ENCODE data around the gene KCNJ1.

KCNJ1 gene

DNA sequence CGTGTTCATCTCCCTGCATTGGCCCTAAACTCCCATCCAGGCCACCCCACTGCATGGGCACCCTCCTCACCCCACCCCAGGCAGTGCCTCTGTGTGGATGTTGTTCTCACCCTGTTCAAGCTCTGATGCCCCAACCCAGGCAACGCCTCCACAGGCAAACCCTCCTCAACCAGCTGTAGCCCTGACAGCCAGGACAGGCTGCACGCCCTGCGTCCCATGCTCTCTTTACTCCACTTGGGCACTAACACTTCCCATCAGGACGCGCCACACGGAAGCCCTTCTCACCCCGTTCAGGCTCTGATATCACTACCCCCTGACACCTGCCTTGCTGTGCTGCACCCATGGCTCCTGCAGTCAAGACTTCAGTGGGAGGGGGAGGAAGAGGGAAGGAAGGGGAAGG, 47.9 kb downstream of the KCNJ1 start:
- no peak for DNase-seq

DNA sequence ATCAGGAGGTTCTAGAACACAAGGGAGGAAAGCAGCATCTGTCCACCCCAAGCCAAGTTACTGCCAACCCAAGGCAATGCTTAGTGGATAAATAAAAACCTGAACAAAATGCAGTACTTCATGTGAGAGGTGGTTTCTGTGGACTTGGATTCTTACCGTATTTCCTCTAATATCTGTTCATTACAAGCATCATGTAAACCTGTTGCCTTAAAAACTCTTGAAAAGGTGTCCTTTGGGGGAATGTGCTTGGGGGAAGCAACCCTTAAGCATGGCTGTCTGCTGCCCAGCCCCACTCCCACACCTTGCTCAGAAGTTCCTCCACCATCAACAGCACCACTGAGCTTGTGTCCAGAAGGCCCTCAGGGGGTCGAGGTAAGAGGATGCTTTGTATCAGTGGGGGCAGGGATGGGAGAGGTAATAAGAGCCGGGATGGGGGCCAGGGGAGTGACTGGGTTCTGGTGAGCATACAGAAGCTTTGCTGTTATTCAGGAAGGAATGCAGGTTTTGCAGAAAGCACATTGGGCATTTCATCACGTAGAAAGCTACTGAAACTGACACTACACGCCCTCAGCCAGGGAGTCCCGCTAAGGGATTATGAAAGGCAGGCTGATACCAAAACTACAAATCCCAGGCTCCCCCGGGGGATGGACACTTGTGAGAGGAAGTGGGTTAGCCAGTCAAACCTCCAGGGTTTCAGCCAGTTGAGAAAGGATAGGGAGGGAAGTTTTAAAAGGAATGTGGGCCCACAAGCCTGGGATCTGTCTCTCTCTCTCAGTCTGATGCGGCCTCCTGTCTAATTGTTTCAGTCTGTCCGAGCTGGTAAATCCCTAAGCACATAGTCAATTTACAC, 52.0 kb downstream of the KCNJ1 start:
- no peak for DNase-seq

DNA sequence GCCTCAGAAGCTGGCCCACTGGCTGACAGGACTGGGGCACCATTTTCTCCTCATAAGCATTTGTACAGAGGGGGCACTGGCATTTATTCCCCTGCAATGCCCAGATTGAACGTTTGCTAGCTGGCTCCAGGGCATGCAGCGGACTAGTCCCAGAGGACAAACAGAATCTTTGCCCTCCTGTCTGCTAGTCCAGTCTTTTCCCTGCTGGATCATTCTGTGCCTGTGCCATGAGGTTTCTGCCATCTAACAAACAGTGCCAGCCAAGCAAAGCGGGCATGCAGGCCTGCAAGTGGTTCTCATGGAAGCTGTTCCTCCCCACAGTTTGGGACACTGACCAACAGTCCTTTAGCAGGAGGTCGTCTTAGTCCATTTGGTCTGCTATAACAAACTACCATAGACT, 53.4 kb downstream of the KCNJ1 start:
- no peak for DNase-seq

DNA sequence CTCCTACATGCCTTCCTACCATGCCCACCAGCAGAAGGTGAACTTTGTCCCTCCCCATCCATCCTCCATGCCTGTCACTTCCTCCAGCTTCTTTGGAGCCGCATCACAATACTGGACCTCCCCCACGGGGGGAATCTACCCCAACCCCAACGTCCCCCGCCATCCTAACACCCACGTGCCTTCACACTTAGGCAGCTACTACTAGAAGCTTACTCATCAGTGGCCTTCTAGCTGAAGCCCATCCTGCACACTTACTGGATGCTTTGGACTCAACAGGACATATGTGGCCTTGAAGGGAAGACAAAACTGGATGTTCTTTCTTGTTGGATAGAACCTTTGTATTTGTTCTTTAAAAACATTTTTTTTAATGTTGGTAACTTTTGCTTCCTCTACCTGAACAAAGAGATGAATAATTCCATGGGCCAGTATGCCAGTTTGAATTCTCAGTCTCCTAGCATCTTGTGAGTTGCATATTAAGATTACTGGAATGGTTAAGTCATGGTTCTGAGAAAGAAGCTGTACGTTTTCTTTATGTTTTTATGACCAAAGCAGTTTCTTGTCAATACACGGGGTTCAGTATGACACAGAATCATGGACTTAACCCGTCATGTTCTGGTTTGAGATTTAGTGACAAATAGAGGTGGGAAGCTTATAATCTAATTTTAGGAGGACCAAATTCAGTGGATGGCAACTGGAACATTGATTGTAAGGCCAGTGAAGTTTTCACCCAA, 56.1 kb downstream of the KCNJ1 start:
- no peak for DNase-seq

DNA sequence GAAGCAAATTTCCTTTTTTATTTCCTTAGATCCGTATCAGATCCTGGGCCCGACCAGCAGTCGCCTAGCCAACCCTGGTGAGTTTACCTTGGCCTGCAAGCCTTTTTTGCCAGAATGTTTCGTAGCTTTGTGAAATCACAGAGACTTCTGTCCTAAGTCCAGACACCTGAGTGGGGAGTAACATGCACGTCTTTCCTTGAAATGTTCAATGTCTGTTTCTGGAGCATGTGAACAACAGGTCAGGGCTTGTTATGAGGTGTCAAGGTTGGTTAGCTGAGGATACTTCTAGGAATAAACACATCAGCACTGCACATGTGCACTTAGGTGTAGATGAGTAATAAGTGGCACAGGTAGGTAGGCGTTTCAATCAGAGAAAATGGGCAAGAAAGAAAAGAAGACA, 58.0 kb downstream of the KCNJ1 start:
- DNase-seq: no peak

DNA sequence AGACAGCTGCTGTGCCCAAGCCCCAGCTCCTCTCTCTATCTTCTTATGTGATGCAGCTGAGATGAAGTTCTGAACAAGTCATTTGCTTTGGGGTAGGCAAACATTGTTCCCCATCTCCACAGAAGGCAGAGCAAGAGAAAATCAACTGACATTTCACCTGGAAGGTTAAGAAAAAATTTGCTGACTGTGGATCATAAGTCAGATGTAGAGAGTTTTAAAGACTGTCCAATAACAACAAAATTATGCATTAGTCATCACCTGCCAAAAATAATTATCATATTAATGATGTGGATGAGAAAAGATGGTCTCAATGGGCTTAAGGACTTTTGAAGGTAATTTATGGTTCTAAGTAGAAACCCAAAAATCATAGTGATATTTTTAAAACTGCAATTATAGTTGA, 59.2 kb downstream of the KCNJ1 start:
- no peak for DNase-seq

DNA sequence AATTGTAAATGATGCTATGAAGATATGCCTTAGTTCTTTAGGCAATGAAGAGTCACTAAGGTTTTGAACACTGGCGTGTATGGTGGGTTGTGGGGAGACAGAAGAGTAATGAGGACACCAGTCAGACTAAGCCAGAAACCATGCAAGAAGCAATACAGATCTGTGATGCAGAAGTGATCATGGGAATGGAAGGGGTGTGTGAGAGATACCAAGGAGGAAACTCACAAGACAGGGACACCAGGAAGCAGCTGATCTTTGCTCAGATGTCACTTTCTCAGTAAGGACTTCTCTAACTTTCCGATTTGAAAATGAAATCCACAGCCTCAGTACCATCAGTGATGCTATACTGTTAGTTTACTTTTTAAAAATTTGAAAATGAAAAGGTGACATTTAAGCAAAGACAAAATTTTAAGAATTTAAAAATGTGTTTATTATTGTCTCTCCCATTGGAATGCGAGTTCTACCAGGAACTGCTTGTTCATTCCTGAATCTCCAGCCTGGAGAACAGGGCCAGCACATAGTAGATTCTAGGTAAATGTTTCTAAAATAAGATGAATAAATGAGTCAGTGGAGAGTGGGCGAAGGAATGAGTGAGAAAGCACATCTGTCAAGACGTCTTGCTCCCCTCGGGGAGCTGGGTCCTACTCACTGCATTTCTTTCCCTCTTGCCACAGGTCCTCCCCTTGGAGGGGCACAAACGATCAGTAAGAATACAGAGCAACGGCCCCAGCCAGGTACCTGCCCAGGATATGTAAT, 60.4 kb downstream of the KCNJ1 start:
- DNase-seq: no peak

DNA sequence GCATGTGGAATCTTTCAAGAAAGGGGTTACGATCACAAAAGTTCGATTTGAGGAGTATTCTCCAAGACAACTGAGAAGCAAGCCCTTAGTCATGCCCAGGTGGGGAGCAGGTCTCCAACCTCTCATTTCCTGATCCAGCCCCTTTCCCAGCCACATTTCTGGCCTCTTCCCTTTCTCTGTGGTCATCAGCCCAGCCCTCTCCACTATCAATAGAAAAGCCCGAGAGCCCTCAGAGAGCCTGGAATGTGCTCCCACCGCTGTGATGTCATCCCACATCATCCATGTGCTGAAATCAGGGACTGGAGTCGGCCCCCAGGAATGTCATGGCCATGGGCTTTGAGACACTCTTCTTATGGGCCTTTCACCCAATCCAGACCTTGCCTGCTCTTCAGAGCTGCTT, 62.6 kb downstream of the KCNJ1 start:
- no peak for DNase-seq

DNA sequence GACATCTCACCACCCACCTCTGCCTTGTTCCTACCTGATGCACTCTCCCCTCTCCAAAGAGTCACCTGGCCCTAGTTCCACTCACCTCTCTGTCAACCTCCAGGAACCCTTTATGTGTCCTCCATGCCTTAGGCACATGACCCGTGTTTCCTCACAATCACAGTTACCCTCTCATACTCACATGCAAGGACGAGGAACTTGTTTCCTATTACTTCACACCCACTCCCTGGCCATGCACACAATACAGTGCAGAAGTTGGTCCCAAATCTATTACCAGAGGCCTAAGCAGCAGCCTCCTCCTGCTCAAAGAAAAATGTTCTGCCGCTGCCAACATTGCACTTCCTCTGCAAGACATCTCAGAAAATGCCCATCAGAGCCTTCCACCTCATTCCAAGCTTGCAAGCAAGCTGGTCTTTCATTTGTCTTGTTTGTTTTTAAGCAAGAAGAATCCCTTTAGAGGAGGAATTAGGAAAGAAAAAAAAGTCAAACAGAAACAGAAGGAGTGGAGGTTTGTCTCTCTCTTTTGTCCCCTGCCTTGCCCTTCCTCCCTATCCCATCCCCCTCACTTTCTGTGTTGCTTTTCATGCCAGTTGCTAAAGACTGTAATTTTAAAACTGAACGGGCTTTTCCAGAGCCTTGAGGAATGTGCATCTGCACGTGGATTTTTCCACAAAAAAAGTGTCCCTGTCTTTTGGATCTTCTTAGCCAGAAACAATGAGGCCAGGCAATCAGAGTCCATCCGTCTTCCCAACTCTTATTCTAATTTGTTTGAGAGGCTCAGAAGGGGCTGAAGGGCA, 63.4 kb downstream of the KCNJ1 start:
- no peak for DNase-seq

DNA sequence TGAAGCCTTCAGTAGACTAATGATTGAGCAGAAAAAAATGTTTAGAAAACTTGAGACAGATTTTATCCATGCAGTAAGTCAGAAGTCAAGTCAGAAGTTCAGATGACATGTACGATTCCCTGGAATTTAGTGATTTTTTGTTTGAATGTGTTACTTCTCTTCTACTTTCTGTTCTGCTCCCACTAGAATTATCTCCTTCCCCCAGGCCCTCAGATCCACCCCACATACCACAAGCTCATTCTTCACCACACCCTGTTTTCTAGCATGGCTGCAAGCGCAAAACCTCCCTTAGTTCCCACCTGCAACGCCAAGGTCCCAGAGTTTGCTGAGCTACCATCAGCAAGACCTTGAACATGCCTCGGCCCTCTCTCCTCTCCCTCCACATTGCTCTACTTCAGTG, 64.1 kb downstream of the KCNJ1 start:
- no peak for DNase-seq

DNA sequence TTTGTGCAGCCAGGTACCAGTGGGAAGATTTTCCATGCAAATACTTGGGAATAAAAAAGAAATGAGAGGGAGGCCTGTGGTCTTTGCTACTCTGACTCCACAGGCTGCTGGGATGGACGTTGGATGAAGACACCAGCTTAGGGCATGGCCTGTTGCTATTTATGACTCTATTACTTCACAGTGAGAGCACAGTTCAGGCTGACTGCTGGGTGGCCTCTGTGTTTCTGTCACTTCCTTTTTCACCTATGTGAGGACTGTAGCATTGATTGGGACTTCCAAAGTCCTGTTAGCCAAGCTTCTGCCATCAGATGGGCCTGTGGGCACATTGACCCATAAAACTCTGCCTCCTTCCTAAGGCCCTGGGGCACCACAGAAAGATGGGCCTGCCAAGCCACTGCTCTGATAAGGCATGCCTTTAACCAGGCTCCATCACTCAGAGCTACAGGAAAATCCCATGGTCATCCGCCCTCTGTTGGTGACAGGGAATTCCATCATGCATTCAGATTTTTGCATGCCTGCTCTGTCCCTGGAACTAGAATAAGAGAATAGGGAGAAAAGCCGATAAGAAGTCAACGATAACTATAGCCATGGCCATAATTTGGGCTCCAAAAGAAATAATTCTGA, 64.6 kb downstream of the KCNJ1 start:
- no peak for DNase-seq

DNA sequence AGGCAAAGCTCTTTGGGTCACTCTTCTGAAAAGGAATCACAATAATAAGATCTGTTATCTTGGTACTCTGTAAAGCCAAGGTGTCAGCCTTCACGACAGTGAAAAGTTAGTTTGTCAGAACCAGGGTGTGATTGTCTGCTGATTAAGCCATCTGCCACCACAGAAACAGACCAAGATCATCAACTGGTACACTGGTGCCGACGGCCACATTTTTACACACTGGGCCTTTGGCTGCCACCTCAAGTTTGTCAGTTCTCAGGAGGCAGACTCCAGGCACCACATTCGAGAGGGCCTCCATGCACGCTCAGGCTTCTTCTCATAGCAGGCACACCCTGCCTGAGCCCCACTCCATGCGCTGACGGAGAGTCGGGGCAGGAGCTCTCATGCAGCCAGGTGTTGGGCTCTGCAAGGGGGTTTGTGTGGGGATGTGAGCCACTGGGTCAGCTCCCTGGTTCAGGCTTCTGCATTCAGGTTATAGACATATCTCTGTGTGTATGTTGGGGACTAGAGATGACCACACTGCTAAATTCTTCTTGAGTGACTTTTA, 66.2 kb downstream of the KCNJ1 start:
- DNase-seq: no peak

DNA sequence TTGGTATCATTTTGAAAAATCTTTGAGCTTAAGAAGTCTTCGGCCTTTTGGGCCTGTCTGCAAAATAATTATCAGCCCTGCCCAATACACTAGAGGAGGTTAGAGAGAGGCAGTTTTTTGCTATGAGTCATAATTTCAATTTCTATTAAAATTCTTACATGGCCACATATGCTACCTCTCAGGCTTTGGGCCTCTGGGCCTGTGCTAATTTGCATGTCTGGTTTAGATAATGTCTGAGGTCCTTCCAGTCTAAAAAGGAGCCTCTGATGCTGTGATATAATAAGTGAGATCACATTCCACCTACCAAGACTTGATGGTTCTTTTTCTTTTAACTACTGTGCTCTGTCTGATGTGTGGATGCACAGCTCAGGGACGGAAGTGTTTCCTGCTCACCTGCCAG, 70.8 kb downstream of the KCNJ1 start:
- DNase-seq: no peak

DNA sequence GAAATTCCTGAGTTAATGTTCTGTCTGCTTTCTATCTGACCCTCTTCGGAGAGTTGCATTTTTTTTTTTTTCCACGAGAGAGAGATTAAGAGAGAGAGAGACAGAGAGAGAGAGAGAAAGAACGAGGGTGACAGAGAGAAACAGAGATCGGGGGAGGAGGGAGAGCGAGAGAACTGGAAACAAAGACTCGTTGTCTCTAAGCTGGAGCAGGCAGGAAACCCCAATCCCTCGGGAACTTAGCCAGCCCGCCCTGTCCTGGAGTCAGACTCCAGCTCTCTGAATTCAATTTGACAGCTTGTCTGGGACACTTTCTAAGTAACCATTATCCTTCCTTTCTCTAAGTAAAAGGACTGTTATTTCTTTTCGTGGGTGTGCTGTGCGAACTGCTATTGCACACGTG, 76.9 kb downstream of the KCNJ1 start:
- DNase-seq: no peak

DNA sequence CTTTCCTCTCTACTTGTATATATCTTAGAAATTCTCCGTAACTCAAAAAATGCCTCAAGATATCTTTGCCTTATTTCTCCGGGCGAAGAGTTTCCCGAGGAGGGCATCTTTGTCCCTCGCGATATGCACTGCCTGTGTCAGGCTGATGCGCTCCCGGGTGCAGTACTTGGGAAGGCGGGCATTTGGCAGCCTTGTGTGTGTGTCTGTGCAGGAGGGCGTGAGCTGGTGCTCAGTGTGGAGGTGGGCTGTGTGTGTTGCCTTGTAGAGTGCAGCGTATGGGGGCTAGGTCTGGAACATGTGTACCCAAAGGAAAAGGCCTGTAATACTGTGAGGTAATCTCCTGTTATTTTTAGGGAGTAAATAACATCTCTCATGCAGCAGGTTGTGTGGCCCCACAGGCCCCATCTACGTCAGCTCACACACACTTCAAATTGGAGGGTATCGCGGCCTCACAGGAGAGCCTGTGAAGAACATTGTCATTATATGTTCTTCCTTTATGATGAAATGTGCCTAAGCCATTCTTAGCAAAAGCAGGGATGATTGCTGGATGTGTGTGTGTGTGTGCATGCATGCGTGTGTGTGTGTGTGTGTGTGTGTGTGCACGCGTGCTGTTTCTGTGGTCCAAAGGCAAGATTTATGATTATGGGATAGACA, 77.5 kb downstream of the KCNJ1 start:
- DNase-seq: no peak
